GM21737 (cell line): ENCODE data around the gene DGKZ.

Experiments
- ATAC-seq: cut with Tn5 transposase; IDR thresholded peaks from one replicate; pipeline ENCODE4 v1.9.1; 2021; ENCODE audit warnings: mild to moderate bottlenecking, moderate library complexity; ENCODE audit not compliant: unreplicated experiment

The DGKZ gene

GRCh38 chr11:46326813-46327416 is 20.3 kb upstream of the DGKZ start:
- no peak for ATAC-seq

GRCh38 chr11:46327829-46328228 is 19.4 kb upstream of the DGKZ start:
- no peak for ATAC-seq

- ATAC-seq, result no peak
Measured at GRCh38 chr11:46330154-46330553, 17.1 kb upstream of the DGKZ start.

- no peak for ATAC-seq
Measured at GRCh38 chr11:46330563-46331281, 16.5 kb upstream of the DGKZ start.

GRCh38 chr11:46331282-46331984 is 15.8 kb upstream of the DGKZ start:
- no peak for ATAC-seq

- no peak for ATAC-seq
Measured at GRCh38 chr11:46332093-46332567, 15.1 kb upstream of the DGKZ start.

DNA sequence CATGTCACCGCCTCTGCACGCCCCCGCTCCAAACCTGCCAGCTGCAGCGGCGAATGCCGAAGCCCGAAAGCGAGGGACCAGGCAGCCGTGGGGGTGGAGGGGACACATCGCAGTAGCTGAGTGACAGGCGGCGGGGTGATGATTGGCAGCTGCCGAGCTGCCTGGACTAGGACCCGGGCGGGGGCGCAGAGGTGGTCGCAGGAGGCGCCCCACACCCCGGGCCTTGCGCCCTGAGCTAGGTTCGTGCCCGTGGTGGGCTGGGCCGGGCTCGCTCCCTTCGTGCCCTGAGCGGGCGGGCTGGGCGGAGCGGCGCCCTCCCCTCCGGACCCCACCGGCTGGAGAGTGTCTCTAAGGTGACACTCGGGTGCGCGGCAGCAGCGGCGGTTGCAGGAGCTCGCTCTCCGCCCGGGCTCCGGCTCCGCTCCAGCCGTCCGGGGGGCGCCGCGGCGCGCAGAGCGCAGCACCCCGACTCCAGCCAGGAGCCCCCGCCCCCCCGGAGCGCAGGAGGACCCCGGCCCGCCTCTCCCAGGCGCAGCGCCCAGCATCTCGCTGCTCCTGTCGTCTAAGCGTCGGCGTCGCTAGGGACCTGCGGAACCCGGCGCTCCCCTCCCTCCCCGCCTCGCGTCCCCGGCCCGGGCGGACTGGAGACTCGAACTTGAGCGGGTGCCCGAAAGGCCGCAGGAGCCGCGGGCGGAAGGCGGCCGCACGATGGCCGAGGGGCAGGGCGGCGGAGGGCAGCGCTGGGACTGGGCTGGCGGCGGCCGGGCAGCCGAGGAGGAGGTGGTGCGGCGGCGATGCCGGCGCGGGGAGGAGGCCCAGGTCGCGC is 14.5 kb upstream of the DGKZ start:
- no peak for ATAC-seq

- no peak for ATAC-seq
Measured at GRCh38 chr11:46333394-46333947, 13.8 kb upstream of the DGKZ start.

DNA sequence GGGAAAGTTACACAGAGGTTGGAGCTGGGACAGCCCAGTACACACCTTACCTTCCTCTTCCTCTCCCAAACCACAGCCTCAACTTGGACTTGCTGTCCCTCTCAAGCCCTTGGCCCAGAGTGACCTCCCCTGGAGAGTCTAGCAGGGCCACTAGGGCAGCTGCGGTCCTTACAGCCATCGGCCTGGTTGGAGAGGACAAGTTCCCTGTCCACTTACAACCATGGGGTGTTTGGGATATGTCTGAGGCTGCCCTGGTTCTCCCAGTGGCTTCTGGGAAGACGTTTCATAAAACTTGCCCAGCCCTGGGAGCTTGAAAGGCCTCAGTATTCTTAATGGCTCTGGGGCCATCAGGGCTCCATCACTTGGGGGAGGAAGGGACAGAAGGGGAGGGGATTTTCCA is 13.1 kb upstream of the DGKZ start:
- ATAC-seq, result no peak

DNA sequence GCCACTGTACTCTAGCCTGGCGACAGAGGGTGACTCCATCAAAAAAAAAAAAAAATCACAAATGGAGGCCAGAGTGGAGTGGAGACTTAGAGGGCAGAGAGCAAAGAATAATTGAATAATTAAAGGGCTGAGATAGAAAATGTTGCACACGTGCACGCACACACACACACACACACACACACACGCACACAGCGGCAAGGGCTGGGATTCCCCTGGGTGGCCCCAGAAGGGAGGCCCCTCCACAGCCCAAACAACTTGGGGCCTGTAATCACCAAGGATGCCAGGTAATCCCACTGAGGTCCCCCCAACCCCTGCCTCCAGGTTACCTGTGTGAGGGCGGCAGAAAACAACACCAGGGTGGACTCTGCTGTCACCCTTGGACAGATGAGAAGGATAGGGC is 12.0 kb upstream of the DGKZ start:
- no peak for ATAC-seq

DNA sequence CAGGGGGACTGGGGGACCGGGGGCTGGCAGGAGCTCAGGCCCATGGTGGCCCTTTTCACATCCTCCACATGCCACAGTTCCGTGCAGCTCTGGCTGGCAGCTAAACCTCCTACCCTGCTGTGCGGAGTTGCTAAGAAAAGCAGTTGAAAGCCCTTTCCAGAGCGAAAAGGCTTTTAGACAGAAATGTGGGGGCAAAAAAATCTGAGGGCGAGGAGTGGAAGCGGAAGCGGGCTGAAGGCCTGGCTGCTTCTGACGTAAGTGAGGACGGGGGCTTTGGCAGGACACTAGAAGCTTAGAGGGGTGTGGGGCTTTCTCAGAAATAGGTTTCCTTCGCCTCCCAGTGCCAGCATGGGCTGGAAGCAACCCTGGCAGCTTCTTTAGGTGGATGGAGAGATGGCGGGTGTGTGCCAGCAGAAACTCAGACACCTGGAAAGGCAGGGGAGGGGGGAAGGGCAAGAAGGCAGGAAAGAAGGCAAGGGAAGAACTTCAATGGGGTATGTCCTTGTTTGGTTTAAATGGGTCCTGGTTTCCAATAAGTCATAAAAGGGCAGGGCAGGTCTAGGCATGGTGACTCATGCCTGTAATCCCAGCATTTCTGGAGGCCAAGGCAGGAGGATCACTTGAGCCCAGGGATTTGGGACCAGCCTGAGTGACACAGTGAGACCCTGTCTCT is 11.2 kb upstream of the DGKZ start:
- no peak for ATAC-seq

GRCh38 chr11:46336563-46337180 is 10.6 kb upstream of the DGKZ start:
- no peak for ATAC-seq

DNA sequence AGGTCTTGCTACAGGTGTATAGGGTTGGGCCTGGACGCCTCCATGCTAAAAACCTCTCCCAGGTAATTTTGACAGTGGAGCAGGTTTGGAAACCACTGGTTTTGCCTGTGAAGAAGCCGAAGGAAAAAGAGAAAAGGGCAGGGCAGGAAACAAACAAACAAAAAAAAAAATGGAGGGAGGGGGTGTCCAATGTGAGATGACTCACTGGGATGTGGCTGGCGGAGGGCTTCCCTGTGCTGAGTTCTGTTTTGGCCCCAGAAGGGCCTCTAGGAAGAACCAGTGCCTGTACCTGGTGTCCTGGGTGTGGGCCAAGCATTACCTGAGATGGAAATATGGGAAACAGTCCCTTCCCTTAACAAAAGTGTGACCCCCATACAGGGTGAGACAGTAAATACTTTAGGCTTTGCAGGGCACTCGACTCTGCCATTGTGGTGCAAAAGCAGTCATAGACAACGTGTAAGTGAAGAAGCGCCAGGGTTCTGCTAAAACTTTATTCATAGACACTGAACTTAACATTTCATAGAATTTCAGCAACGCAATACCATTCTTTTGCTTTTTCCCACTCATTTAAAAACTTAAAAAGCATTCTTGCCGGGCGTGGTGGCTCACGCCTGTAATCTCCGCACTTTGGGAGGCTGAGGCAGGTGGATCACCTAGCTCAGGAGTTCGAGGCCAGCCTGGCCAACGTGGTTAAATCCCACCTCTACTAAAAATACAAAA is 9.5 kb upstream of the DGKZ start:
- ATAC-seq, result no peak

DNA sequence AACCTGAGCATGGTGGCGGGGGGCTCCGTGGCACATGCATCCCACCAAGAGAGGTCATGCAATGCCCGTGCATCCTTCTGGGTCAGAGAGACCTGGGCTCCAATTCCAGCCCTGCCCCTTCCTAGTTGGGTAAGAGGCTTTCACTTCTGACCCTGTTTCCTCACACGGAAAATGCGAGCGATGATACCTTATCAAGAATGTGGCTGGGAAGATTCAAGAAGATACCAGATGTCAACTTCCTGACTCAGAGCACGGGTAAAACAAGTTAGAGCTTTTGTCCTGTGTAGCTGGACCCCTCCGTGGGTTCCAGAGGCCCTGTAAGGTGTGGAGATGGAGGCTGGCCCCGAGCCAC is 8.7 kb upstream of the DGKZ start:
- no peak for ATAC-seq

- no peak for ATAC-seq
Measured at GRCh38 chr11:46338988-46339666, 8.1 kb upstream of the DGKZ start.

GRCh38 chr11:46339816-46340215 is 7.4 kb upstream of the DGKZ start:
- ATAC-seq, result no peak

GRCh38 chr11:46341454-46341853 is 5.8 kb upstream of the DGKZ start:
- ATAC-seq, result no peak

DNA sequence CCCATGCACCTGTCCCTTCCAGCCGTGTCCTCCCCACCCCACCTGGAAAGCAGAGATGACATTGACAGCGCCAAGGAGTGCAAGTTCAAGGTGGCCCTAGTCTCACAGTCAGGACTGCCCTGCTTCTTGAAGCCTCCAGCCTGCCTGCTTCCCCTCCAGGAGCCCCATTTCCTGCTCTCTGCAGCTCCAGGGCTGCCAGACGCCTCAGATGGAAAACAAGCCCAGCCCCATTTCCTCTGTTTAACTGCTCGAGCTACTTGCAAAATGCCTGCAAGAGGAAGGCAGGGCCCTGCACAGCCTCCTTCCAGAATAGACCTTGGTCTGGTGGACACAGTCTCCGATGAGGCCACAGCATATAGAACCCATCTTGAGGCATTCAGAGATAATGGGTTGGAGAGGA is 5.0 kb upstream of the DGKZ start:
- ATAC-seq, result no peak

- ATAC-seq, result no peak
Measured at GRCh38 chr11:46343520-46343919, 3.7 kb upstream of the DGKZ start.
